ACC112 (cell line): ENCODE measurements around the gene FBXL14.

ENCODE experiments used
- H2AFZ ChIP-seq: fragments of 200-600 bp; sonication (generic); one replicate; pipeline ENCODE4 v1.6.0; 2017; ENCODE audit warnings: antibody characterized with exemption, low read length; ENCODE audit not compliant: unreplicated experiment
- H3K27ac ChIP-seq: fragments of 200-600 bp; sonication (generic); 2 replicates; pipeline ENCODE4 v1.5.1; 2014; ENCODE audit warnings: low read depth, mild to moderate bottlenecking, antibody characterized with exemption, low read length, moderate library complexity
- H3K27me3 ChIP-seq: fragments of 200-600 bp; sonication (generic); 2 replicates; pipeline ENCODE4 v1.6.1; 2014; ENCODE audit warnings: mild to moderate bottlenecking, antibody characterized with exemption, low read length, moderate library complexity, mixed read lengths; ENCODE audit not compliant: insufficient read depth
- H3K36me3 ChIP-seq: fragments of 200-600 bp; sonication (generic); 2 replicates; pipeline ENCODE4 v1.6.1; 2016; ENCODE audit warnings: mild to moderate bottlenecking, antibody characterized with exemption, low read length, moderate library complexity, mixed read lengths; ENCODE audit not compliant: insufficient read depth
- H3K4me1 ChIP-seq: fragments of 200-600 bp; sonication (generic); one replicate; pipeline ENCODE4 v1.6.1; 2016; ENCODE audit warnings: low read length, mixed read lengths; ENCODE audit not compliant: insufficient read depth, unreplicated experiment, control insufficient read depth
- H3K4me3 ChIP-seq: fragments of 200-600 bp; sonication (generic); 2 replicates; pipeline ENCODE4 v1.5.1; 2014; ENCODE audit warnings: mild to moderate bottlenecking, low read depth, low read length
- H3K79me2 ChIP-seq: fragments of 200-600 bp; sonication (generic); one replicate; pipeline ENCODE4 v1.6.0; 2016; ENCODE audit warnings: low read length; ENCODE audit not compliant: control insufficient read depth, unreplicated experiment, insufficient read depth

FBXL14 gene

DNA sequence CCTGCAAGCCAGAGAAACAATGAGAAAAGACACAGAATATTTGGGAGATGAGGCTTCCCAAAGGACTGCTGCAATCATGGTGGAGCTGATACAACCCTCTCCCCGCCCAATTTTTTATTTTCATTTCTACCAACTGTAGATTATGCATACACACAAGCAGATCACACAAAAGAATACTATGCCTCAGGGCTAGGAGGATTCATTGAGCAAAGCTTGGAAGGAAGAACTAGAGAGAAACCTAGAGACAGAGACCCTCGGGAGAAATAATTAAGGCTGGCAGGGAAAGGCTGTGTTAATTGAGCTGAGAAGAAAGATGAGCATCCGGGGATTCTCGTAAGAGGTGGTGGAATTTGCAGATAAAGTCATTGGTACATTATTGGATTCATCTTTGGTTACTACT, 24.8 kb upstream of the FBXL14 start:
- Histone ChIP-seq H3K27ac (no peak overlapping the region), H2AFZ (peak overlapping the region; percentile 25), H3K27me3 (no peaks in the 10 kb centered on the region), H3K36me3 (no peaks in the 10 kb centered on the region), H3K4me3 (no peak overlapping the region), H3K4me1 (peaks cover 16% of the 10 kb centered on the region), H3K79me2 (no peaks in the 10 kb centered on the region)

DNA sequence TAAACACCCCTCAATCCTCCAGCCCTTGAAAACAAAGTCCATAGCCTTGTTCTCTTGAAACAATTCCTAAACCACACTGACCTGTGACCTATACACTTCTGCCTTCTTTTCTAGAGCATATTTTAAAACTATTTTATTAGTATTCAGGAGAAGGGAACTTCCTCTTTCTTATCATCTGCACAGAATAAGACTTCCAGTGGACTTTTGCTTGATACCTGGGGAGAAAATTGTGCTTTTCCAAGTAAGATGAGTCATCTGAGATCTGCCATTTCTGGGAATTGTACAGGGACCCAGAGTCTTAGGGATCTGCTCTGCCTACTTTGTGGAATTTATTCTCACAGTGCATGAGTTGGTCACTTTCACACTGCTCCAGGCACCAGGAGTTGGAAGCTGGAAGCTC, 24.1 kb upstream of the FBXL14 start:
- Histone ChIP-seq H3K79me2 (no peaks in the 10 kb centered on the region), H3K4me1 (peaks cover 16% of the 10 kb centered on the region), H3K36me3 (no peaks in the 10 kb centered on the region), H2AFZ (no peak overlapping the region), H3K4me3 (no peak overlapping the region), H3K27ac (no peak overlapping the region), H3K27me3 (no peaks in the 10 kb centered on the region)

DNA sequence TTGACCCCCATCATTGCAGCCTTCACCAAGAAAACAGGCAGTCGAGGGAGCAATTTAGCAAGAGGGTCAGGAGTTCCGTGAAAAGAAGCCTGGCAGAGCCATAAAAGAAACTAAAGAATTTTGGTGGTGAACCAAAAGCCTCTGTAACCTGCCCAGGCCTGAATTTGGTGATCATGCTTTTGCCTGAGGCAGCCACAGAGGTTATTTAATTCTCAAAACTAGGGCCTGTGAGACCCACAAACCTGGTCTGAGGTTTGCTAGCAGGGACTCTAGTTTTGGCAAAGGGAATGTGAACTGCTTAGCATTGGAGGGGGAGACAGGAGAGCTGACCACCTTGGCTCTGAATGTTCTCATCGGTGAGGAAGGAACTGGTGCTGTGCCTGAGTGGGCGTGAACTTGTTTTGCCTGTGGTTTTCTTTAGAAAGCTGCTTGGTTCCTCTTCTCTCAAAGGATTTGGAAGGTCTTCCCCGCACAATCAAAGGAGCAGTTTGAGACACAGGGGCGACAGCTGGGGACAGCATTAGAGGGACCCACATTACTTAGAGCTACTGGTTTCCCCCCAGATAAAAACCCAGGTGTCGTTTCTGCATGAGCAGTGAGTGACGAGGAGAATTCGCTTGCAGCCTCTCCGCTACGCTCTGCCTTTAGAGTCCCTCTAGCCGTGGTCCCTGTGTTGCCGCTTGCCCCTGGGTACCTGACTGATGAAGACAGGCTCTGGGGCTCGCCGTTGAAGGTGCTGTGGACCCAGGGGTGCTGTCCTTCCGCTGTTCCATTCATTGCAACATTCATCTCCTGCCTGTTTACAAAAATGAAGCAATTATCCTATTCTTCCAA, 22.1 kb upstream of the FBXL14 start:
- H3K79me2 ChIP-seq = no peaks in the 10 kb centered on the region
- no peak overlapping the region for H2AFZ ChIP-seq
- no peak overlapping the region for H3K27ac ChIP-seq

GRCh38 chr12:1614360-1614759, 20.0 kb upstream of the FBXL14 start:
- no peaks in the 10 kb centered on the region for H3K79me2 ChIP-seq

More for the DNA sequence above, 22.1 kb upstream of the FBXL14 start:
- Histone ChIP-seq H3K36me3 (no peaks in the 10 kb centered on the region), H3K4me3 (no peak overlapping the region), H3K27me3 (no peaks in the 10 kb centered on the region), H3K4me1 (peaks cover 28% of the 10 kb centered on the region)

DNA sequence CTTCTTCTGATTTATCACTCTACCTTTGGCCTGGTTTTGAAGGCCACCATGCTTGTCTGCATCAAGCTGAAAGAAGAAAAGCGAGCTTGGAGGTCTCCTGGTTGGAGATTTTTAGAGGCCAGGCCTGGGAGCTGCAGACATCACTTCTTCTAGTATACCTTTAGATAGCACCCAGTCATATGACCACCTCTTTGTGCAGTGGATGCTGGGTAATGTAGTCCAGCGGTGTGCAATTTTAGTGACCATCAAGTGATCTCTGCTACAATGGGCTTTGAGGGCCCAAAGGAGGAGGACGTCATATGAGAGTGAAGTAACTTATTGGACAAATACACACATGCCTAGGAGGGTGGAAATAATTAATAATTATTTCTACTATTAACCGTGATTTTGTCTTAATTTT, 19.5 kb upstream of the FBXL14 start:
- H3K4me3 ChIP-seq = no peak overlapping the region
- no peaks in the 10 kb centered on the region for H3K36me3 ChIP-seq
- peaks cover 24% of the 10 kb centered on the region for H3K4me1 ChIP-seq
- H3K79me2 ChIP-seq = no peaks in the 10 kb centered on the region
- no peak overlapping the region for H3K27ac ChIP-seq
- no peak overlapping the region for H2AFZ ChIP-seq
- no peaks in the 10 kb centered on the region for H3K27me3 ChIP-seq

More at GRCh38 chr12:1614360-1614759, 20.0 kb upstream of the FBXL14 start:
- Histone ChIP-seq H3K36me3 (no peaks in the 10 kb centered on the region), H3K4me1 (peaks cover 28% of the 10 kb centered on the region), H2AFZ (no peak overlapping the region), H3K27me3 (no peaks in the 10 kb centered on the region), H3K4me3 (no peak overlapping the region), H3K27ac (no peak overlapping the region)

- H2AFZ ChIP-seq = peak overlapping the region; percentile 53
- peak overlapping the region; percentile 81 for H3K27ac ChIP-seq
- H3K4me3 ChIP-seq = peak overlapping the region; percentile 48
- no peaks in the 10 kb centered on the region for H3K27me3 ChIP-seq
- H3K79me2 ChIP-seq = no peaks in the 10 kb centered on the region
- peaks cover 27% of the 10 kb centered on the region for H3K4me1 ChIP-seq
- no peaks in the 10 kb centered on the region for H3K36me3 ChIP-seq
These were observed 17.6 kb upstream of the FBXL14 start for GRCh38 chr12:1611803-1612572.

DNA sequence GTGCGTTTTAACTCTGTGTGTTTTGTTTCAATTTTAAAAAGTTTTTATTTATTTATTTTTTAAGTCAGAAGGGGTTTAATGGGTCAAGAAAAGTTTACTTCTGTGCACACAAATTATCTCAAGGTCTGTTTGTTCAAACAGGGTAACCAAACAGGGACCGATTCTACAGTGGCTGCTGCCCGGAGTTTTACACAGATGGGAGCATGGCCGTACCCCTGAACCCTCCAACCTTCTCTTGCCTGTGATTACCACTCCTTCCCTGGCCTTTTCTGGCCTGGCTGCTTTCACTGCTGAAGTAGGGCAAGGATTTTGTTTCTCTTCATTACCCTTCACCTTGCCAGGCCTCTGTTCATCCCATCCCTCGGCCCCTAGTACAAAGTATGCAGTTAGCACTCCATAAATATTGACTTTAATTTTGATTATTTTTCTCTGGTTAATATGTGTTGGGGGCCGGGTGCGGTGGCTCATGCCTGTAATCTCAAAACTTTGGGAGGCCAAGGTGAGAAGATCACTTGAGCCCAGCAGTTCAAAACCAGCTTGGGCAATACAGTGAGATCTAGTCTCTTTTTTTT, 15.8 kb upstream of the FBXL14 start:
- Histone ChIP-seq H3K4me1 (peaks cover 35% of the 10 kb centered on the region), H3K27me3 (no peaks in the 10 kb centered on the region), H2AFZ (no peak overlapping the region), H3K36me3 (no peaks in the 10 kb centered on the region), H3K27ac (no peak overlapping the region), H3K4me3 (no peak overlapping the region), H3K79me2 (no peaks in the 10 kb centered on the region)

DNA sequence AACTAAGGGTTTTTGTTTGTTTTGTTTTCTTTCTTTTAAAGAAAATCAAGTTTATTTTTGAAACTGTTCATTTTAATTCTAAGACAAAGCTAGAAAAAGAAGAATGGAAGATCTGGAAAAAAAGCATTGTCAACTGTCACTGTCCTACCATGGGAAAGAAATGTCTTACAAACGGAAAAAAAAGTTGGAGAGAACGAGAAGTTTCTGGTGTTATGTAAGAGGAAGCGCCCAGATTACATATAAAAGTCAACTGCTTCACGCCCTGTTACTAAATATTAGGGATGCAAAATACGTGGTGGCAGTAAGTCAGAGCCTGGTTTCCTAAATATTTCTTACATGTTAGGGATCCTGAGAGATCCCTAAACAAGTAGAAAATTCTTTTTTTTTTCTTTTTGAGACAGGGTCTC, 14.3 kb upstream of the FBXL14 start:
- Histone ChIP-seq H2AFZ (no peak overlapping the region), H3K79me2 (no peaks in the 10 kb centered on the region), H3K4me3 (no peak overlapping the region), H3K27me3 (no peaks in the 10 kb centered on the region), H3K27ac (peak overlapping the region; percentile 36), H3K36me3 (no peaks in the 10 kb centered on the region), H3K4me1 (peaks cover 35% of the 10 kb centered on the region)

DNA sequence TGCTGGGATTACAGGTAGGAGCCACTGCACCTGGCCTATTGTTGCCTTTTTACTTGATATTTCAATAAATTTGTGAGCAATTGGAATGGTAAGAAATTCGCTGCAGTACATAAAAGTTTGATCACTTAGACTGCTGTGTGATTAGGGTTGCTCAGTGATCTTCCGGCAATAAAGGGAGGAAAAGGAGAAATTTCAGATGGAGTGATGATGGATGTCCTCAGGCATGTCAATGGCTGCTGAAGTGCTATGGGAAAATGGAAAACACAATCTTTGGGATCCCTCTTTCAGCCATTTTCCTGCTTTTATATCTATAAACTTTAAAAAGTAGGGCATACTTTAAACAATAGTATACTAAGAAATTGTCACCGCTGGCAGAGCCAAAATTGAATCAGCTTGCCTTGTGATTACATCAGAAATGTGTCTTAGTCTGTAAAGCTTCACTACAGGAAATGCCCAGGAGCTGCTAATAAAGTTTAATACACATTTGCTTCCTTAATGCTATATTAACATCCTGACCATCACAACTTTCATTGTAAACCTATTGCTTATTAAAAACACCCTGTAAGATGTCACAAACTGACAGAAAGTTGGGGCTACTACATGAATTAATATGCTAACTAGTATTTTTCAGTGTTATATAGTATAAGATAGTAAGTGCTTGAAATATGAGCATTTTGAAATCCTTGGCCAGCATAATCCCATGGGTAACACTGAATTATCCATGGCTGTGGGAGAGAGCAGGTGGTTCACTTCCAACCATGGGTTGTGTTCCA, 13.7 kb upstream of the FBXL14 start:
- Histone ChIP-seq H3K27ac (peak overlapping the region; percentile 36), H3K79me2 (no peaks in the 10 kb centered on the region), H3K4me1 (peaks cover 35% of the 10 kb centered on the region), H2AFZ (peak overlapping the region; percentile 64), H3K4me3 (no peak overlapping the region), H3K36me3 (no peaks in the 10 kb centered on the region), H3K27me3 (no peaks in the 10 kb centered on the region)

GRCh38 chr12:1606021-1606622, 11.7 kb upstream of the FBXL14 start:
- Histone ChIP-seq H3K79me2 (no peaks in the 10 kb centered on the region), H3K4me1 (peaks cover 25% of the 10 kb centered on the region), H3K27me3 (no peaks in the 10 kb centered on the region), H3K4me3 (peak overlapping the region; percentile 72), H3K36me3 (no peaks in the 10 kb centered on the region), H3K27ac (peak overlapping the region; percentile 73), H2AFZ (peak overlapping the region; percentile 43)
